IPS-NIHi11 (cell line): ENCODE measurements around the gene GAP43.
"Not testable (repeated sequence)": the region's sequence is repeated elsewhere in the genome, so short reads cannot be mapped to it uniquely, and the experiment has no call there.

Source experiments
- DNase-seq: peaks from one replicate; pipeline ENCODE4 v3.0.0; 2012; ENCODE audit warnings: mixed read lengths, low spot score

The GAP43 gene

GRCh38 chr3:115698851-115699591 lies 75.7 kb downstream of the GAP43 start:
- DNase-seq = peak; percentile 51

GRCh38 chr3:115699706-115700105 lies 76.4 kb downstream of the GAP43 start:
- no peak for DNase-seq

- DNase-seq = no peak
Measured at GRCh38 chr3:115702598-115702997, 79.3 kb downstream of the GAP43 start.

- no peak for DNase-seq
Measured at GRCh38 chr3:115704661-115705338, 81.5 kb downstream of the GAP43 start.

- DNase-seq = no peak
Measured at GRCh38 chr3:115706311-115706829, 83.1 kb downstream of the GAP43 start.

- DNase-seq = no peak
Measured at GRCh38 chr3:115708540-115708939, 85.2 kb downstream of the GAP43 start.

GRCh38 chr3:115709093-115709492 lies 85.8 kb downstream of the GAP43 start:
- no peak for DNase-seq

- no peak for DNase-seq
Measured at GRCh38 chr3:115709931-115710330, 86.6 kb downstream of the GAP43 start.

GRCh38 chr3:115710799-115711198 lies 87.5 kb downstream of the GAP43 start:
- DNase-seq = no peak

GRCh38 chr3:115712871-115713270 lies 89.6 kb downstream of the GAP43 start:
- no peak for DNase-seq

GRCh38 chr3:115713284-115713683 lies 90.0 kb downstream of the GAP43 start:
- no peak for DNase-seq

GRCh38 chr3:115715241-115715745 lies 92.0 kb downstream of the GAP43 start:
- DNase-seq = no peak

- no peak for DNase-seq
Measured at GRCh38 chr3:115720983-115721382, 97.7 kb downstream of the GAP43 start.

GRCh38 chr3:115725800-115726199 lies 102.5 kb downstream of the GAP43 start:
- no peak for DNase-seq

GRCh38 chr3:115727135-115727534 lies 103.8 kb downstream of the GAP43 start:
- no peak for DNase-seq

GRCh38 chr3:115728013-115728412 lies 104.7 kb downstream of the GAP43 start:
- no peak for DNase-seq

- not testable (repeated sequence) for DNase-seq
Measured at GRCh38 chr3:115736341-115736740, 113.0 kb downstream of the GAP43 start.

GRCh38 chr3:115741650-115742049 lies 118.3 kb downstream of the GAP43 start:
- no peak for DNase-seq

- not testable (repeated sequence) for DNase-seq
Measured at GRCh38 chr3:115744516-115744915, 121.2 kb downstream of the GAP43 start.

- DNase-seq = not testable (repeated sequence)
Measured at GRCh38 chr3:115752978-115753377, 129.7 kb downstream of the GAP43 start.

GRCh38 chr3:115758076-115758763 lies 134.9 kb downstream of the GAP43 start:
- DNase-seq = no peak

- no peak for DNase-seq
Measured at GRCh38 chr3:115760716-115761115, 137.4 kb downstream of the GAP43 start.

- DNase-seq = no peak
Measured at GRCh38 chr3:115761927-115762305, 138.6 kb downstream of the GAP43 start.
